Myocyte (in vitro differentiated cells): ENCODE data around the gene RPS23. TPM values are rescaled to one million over a fixed set of nuclear protein-coding genes. Genes with fewer than 3 reads are reported as not detected.
A peak's percentile ranks its signal among the peaks of the same experiment; 100 is the strongest.
"Not testable (repeated sequence)": the region's sequence is repeated elsewhere in the genome, so short reads cannot be mapped to it uniquely, and the experiment has no call there.

Source experiments
- DNase-seq: peaks from one replicate; pipeline ENCODE4 v3.0.0-alpha.2; 2012; ENCODE audit warnings: low read depth
- total RNA-seq: library from RNA; depleted of rRNA; stranded (reverse); fragments of >200 nt; gene quantifications from 2 replicates; pipeline ENCODE4 v1.2.3, GENCODE V29; 2014

RPS23 gene
- total RNA-seq, 1 donor from 2014 or later: 2,361 TPM

GRCh38 chr5:82290908-82291307 is 12.8 kb upstream of the RPS23 start:
- DNase-seq: no peak

GRCh38 chr5:82290005-82290404 is 11.9 kb upstream of the RPS23 start:
- DNase-seq: no peak

- no peak for DNase-seq
These were observed 9.5 kb upstream of the RPS23 start for GRCh38 chr5:82287625-82288024.

GRCh38 chr5:82285206-82285605 is 7.1 kb upstream of the RPS23 start:
- no peak for DNase-seq

- no peak for DNase-seq
These were observed 5.7 kb upstream of the RPS23 start for GRCh38 chr5:82283893-82284292.

GRCh38 chr5:82278711-82279370 is 687 bp upstream of the RPS23 start:
- no peak for DNase-seq

- peak; percentile 21 for DNase-seq
These were observed 554 bp downstream of the RPS23 start for GRCh38 chr5:82277613-82277986.

GRCh38 chr5:82276800-82277612 is 1.1 kb downstream of the RPS23 start:
- no peak for DNase-seq

GRCh38 chr5:82275216-82275664 is 2.9 kb downstream of the RPS23 start:
- no peak for DNase-seq

GRCh38 chr5:82274343-82275211 is 3.6 kb downstream of the RPS23 start:
- DNase-seq: no peak

- not testable (repeated sequence) for DNase-seq
These were observed 4.7 kb downstream of the RPS23 start for GRCh38 chr5:82273426-82273825.

- not testable (repeated sequence) for DNase-seq
These were observed 5.4 kb downstream of the RPS23 start for GRCh38 chr5:82272571-82273356.

- DNase-seq: not testable (repeated sequence)
These were observed 8.8 kb downstream of the RPS23 start for GRCh38 chr5:82269363-82269762.

- DNase-seq: not testable (repeated sequence)
These were observed 10.7 kb downstream of the RPS23 start for GRCh38 chr5:82267297-82267933.

- no peak for DNase-seq
These were observed 13.1 kb downstream of the RPS23 start for GRCh38 chr5:82265047-82265446.

- DNase-seq: peak; percentile 32
These were observed 18.9 kb downstream of the RPS23 start for GRCh38 chr5:82259172-82259800.

- DNase-seq: no peak
These were observed 20.4 kb downstream of the RPS23 start for GRCh38 chr5:82257729-82258128.

- no peak for DNase-seq
These were observed 20.9 kb downstream of the RPS23 start for GRCh38 chr5:82257247-82257646.

- no peak for DNase-seq
These were observed 22.3 kb downstream of the RPS23 start for GRCh38 chr5:82255844-82256243.

GRCh38 chr5:82252744-82253143 is 25.4 kb downstream of the RPS23 start:
- no peak for DNase-seq
